ENCODE data around the gene RNF114.
"Not testable (repeated sequence)": the region's sequence is repeated elsewhere in the genome, so short reads cannot be mapped to it uniquely, and the experiment has no call there.

The RNF114 gene

DNA sequence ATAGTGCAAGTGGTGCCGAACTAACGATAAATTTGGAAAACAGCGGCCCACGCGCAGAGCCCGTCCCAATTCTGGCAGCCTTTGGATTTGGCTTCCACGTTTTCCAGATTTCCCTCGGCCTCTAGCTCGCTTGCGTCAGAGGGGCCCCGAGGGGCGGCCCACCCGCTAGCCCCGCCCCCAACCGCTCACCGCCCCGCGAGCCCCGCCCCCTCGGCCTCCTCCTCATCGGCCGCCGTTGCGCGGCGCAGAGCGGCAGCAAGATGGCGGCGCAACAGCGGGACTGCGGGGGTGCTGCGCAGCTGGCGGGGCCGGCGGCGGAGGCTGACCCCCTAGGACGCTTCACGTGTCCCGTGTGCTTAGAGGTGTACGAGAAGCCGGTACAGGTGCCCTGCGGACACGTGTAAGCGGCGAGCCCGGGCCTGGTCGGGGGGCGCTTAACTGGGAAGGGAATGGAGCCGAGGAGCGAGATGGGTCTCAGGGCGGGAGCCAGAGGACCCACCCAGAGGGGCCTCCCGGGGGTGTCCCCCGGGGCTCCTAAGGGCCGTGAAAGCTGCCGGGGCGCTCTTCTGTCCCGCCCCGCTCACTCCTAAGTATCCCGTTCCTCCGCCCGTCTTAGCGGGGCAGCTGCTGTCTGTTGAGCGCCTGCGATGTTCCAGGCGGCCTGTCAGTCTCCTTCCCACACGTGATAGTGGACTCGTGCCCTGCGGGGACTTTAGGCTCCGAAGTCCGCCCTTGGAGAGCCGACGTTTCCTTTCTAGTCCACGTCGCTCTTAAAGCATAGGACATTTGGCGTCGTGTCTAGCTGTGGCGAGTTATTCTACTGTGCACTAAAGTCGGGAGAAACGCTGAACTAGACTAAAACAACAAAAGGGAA lies at the start of gene RNF114:
Gene RNF114, plus strand, starts transcription at position 245 of the 874 bp plus-strand sequence. Its CDS starts 16 bp downstream, at position 261.
- peak; percentile 79 to 82 for DNase-seq (ENCODE audit: low read depth in 2 of 2)

DNA sequence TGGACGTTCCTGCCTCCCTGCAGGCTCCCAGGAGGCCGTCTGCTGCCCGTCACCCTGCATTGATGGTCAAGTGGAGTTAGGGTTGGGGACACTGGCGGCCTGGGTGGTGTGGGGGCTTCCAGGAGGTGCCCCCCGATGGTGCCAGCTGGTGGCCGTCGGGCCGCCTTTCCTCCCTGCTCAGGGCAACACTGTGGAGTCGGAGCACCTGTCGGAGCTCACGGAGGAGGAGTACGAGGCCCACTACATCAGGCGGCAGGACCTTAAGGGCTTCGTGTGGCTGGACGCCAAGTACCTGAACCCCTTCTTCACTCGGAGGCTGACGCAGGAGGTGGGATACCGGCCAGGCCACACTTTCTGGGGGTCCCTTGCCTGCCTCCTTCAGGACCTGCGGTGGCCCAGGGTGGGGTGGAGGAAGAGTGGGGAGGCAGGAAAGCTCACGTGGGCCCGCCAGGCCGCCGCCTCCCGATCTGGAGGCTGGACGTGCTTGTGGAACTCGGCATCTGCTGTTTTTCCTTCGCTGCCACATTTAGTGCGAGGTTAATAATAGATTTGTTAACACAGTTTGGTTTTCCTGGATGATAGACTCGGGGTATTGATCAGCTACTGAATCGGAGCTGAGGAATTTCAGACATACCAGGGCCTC lies 49.5 kb upstream of the RNF114 start:
- DNase-seq (ENCODE audit: low read depth in 2 of 2), result no peak

DNA sequence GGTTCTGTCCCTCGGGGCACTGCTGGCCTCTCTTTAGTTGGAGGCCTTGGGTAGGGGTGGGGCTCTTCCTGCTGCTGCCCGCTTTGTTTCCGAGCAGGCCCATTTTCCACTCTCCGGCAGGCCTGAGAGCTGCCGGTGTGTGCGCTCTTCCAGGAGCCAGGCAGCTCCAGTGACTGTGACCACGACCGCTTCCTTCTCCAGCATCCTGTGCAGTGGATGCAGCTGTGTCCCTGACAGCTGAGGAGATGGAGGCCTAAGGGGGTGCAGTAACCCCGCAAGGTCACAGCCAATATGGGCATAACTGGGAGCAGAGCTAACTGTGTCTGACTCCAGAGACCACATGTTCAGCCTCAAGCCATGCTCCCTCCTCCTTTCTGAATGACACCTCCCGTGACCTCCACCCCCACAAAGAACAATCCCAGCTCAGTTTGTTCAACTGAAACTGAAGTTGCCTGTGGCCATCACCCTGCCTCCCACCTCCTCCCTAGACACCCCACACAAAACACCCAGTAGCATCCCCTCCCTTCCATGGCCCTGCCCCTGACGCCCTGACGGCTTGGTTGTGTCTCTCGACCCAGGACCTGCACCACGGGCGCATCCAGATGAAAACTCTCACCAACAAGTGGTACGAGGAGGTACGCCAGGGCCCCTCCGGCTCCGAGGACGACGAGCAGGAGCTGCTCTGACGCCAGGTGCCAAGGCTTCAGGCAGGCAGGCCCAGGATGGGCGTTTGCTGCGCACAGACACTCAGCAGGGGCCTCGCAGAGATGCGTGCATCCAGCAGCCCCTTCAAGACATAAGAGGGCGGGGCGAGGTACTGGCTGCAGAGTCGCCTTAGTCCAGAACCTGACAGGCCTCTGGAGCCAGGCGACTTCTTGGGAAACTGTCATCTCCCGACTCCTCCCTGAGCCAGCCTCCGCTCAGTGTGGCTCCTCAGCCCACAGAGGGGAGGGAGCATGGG lies 48.7 kb upstream of the RNF114 start:
- DNase-seq (ENCODE audit: low read depth in 2 of 2), result no peak

DNA sequence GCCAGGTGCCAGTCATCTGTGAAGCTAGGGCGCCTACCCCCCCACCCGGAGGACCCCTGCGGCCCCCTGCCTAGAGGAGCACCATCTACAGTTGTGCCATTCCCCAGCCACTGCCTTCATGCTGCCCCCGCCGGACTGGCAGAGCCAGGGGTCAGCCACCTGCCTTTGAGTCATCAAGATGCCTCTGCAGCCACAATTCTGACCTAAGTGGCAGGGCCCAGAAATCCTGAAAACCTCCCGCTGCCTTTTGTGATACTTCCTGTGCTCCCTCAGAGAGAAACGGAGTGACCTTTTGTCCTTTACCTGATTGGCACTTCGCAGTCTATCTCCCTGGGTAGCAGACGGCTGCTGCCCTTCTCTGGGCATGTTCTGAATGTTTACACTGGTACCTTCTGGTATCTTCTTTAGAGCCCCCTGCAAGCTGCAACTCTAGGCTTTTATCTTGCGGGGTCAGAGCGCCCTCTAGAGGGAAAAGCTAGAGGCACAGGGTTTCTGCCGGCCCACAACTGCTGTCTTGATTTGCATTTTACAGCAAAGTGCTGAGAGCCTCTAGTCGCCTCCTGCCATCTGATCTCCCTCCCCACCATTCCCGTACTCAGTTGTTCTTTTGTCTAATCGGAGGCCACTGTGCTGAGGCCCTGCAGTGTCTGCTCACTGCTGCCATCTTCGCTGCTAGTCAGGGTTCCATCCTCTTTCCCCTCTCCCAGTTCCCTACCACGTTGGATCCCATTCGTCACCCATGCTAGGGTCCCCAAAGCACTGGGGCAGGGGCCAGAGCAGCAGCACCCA lies 47.8 kb upstream of the RNF114 start:
- peak in 1 of 2 donors; percentile 9 for DNase-seq (ENCODE audit: low read depth in 2 of 2)

GRCh38 chr20:49889001-49889934 lies 46.9 kb upstream of the RNF114 start:
- DNase-seq (ENCODE audit: low read depth in 2 of 2), result no peak

DNA sequence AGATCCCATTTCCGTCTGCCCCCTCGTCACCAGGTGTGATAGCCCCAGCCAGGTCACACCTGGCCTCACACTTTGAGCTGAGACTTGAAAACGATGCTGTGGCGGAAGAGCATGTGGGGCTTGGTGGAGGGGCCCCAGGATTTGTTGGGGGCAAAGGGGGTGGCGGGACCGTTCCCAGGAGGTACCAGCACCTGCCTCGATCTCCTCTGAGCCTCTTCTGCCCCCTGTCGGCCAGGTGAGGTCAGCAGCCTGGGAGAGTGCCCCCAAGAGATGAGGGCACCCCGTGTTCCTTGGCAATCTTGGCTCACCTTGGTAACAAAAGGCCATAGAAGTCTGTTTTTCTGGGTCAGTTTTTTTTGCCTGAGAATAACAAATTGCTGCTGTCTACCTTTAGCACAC lies 46.3 kb upstream of the RNF114 start:
- DNase-seq (ENCODE audit: low read depth in 2 of 2), result no peak

DNA sequence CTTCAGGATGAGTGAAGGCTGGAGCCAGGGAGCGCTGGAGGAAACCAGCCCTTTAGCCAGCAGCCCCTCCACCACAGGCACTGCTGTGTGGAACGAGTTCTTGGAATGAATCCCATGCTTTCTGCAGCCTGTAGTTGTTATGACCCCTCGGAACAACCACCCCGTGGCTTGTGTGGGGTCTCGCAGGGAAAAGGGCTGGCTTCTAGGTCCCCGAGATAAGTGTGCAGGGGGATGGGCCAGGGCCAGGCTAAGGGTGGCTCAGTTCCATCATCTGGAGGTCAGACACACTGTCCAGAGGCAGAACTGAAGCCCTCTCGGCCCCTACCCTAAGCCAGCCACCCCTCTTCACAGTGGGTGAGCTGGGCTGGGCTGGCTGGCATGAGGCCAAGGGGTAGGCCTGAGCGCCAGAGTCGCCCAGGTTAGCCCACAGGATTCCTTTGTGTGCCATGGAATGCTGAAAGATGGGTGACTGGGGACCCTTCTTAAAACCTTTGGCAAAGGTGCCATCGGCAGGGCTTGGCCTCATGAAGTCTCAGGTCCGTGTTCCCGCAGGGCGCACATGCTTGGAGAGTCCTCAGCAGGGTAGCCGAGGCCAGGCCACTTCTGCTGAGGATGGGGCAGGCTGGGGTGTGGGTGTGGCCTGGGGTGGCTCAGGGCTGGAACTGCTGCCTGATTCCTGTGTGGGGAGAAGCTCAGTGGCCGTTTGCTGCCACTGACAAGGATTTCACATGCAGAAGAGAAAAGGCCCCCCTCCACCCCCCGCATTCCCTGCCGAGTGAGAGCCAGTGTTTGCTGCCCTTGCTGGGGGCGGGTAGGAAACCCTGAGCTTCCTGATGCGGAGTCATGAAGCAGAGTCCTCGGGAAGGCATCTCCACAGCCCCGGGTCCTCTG lies 45.5 kb upstream of the RNF114 start:
- DNase-seq (ENCODE audit: low read depth in 2 of 2), result no peak

DNA sequence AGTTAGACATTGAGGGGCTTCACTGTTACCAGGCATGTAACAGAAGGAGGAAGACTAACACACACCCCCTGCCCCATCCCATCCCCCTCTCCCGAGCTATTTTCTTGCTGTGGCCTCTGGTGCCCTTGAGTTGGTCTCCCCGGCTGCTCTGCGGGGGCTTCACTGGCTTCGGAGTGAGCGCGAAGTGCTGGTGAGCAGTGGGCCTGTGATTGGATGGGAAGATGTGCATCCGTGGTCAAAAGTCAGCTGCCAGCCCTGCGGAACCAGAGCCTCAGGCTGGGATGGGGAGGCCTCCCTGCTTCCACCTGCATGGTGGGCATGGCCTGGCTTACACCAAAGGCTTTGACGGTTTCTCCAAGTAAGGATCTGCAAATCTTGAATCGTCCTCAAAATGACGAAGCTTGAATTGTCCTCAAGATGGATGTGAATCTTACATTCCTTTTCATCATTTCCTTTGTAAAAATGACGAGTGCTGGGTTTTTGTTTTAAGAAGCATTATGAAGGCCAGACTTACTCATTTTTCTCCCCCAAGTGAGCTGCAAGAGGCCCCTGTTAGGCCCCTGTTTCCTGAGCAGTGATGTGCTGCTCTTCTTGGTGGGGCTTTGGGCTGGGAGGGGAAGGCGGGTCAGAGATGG lies 44.6 kb upstream of the RNF114 start:
- DNase-seq (ENCODE audit: low read depth in 2 of 2), result no peak

GRCh38 chr20:49892260-49892659 lies 43.9 kb upstream of the RNF114 start:
- DNase-seq (ENCODE audit: low read depth in 2 of 2), result no peak

DNA sequence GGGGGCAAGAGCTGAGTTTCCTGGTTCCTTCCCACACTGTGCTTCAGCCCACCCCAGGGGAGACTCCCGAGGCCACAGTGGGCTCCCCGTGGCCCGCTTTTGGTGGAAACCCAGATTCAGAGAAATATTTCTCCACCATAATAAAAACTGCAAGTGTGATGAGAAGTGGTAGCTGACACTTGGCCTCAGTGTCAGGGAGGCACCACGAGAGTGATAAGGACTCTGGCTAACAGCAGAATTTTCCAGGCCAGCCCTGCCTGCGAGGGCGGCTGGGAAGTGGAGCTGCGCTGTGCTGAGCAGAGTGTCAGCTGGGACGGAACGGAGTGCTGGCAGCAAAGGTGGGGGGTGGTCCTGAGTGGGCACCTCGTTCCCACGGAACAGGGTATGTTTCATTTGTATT lies 43.4 kb upstream of the RNF114 start:
- no peak for DNase-seq (ENCODE audit: low read depth in 2 of 2)

DNA sequence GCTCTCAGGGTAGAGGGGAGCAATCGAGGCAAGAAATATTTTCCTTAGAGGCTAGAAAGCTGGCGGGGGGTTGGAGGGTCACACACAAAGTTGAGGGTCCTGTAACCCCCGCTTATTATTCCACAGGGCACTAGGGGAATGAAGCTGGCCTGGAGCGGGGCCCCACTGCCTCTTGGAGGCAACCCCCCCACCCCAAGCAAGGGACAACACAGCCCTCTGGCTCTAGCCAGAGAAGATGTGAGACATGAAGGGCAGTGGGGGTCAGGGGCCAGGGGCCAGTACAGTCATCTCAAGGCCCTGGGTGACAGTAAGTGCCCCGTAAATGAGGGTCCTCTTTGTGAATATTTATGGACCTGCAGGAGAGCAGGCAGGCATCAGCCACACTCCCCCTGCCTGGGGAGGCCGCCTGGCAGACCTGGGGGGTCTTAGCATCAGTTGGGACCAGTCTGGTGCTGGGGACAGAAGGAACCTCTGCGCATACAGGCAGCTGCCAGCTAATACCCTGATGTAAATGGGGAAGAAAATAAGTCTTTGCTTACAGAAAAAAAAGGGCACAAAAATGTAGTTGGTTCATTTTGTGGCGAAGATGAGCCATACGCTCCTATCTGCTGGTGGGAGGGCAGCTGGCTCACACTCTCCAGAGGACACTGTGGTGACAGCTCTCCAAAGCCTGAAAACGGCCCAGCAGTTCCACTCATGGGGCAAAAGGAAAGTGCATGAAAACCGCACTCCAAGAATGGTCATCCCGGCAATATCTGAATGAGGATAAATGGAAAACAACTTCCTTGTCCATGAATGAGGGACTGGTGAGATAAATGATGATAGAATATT lies 42.7 kb upstream of the RNF114 start:
- no peak for DNase-seq (ENCODE audit: low read depth in 2 of 2)

DNA sequence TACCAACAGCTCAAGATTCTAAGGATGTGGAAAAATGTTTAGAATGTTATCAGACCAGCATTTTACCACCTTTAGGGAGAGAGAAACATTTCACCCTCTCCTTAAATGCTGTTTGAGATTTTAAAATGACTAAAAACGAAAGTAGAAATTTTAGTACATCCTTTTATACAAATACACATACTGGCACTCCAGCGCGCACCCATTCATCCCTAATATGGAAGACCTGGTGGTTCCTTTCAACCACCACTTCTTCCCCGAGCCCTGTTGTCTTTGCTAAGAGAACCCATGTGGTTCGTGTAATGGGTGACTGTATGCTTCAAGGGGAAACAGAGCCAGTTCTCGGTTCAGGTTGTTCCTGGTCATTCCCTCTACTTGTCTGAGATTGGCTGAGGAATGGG lies 42.1 kb upstream of the RNF114 start:
- DNase-seq (ENCODE audit: low read depth in 2 of 2), result no peak

DNA sequence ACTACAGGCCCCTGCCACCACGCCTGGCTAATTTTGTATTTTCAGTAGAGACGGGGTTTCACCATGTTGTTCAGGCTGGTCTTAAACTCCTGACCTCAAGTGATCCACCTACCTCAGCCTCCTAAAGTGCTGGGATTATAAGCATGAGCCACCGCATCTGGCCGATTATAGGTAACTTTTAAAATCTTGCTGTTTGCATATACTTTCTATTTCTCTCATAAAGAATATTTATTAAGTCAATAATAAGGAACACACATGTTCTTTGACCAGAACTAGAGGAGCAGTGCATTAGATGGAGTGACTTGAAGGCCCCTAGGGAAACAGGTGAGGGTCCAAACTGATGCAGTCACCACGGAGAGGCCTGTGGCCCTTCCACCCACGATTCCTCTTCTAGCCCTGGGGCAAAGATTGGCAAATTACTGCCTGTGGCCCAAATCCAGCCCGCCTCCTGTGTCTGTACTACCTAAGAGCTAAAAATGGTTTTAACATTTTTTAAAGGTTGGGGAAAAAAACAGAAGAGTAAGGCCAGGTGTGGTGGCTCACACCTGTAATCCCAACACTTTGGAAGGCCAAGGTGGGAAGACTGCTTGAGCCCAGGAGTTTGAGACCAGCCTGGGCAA lies 40.6 kb upstream of the RNF114 start:
- not testable (repeated sequence) for DNase-seq (ENCODE audit: low read depth in 2 of 2)

GRCh38 chr20:49896204-49896603 lies 40.0 kb upstream of the RNF114 start:
- DNase-seq (ENCODE audit: low read depth in 2 of 2), result no peak

GRCh38 chr20:49899541-49900383 lies 36.4 kb upstream of the RNF114 start:
- DNase-seq (ENCODE audit: low read depth in 2 of 2), result no peak

DNA sequence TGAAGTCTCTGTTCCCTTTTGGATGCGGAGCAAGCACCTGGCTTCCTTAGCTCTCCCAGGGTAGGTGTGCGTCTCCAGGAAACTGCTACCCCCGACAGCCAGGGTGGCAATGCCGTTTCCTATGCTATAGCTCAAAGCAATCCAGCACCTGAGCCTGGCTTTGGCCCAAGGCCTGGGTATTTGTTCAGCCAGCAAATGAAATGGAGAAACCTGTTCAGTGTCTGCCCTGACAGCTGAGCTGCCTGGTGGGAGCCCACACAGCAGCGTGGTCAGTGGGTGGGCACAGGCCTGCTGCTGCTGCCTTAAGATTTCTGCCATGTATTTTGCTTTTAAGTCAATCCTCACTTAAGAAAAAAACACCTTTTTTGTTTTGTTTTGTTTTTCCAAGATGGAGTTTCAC lies 34.6 kb upstream of the RNF114 start:
- no peak for DNase-seq (ENCODE audit: low read depth in 2 of 2)
